ENCODE measurements around the gene KANSL1.

KANSL1 gene

GRCh38 chr17:46039592-46040186, 153.5 kb downstream of the KANSL1 start:
- no peak for DNase-seq (ENCODE audit: low spot score)

- DNase-seq (ENCODE audit: low spot score): no peak
Measured at GRCh38 chr17:46038937-46039336, 154.3 kb downstream of the KANSL1 start.

GRCh38 chr17:46038414-46038813, 154.8 kb downstream of the KANSL1 start:
- no peak for DNase-seq (ENCODE audit: low spot score)

GRCh38 chr17:46037722-46038255, 155.4 kb downstream of the KANSL1 start:
- DNase-seq (ENCODE audit: low spot score): no peak

GRCh38 chr17:46036491-46036890, 156.7 kb downstream of the KANSL1 start:
- DNase-seq (ENCODE audit: low spot score): no peak

- no peak for DNase-seq (ENCODE audit: low spot score)
Measured at GRCh38 chr17:46035112-46035818, 158.0 kb downstream of the KANSL1 start.

GRCh38 chr17:46033392-46033791, 159.8 kb downstream of the KANSL1 start:
- DNase-seq (ENCODE audit: low spot score): no peak

- DNase-seq (ENCODE audit: low spot score): no peak
Measured at GRCh38 chr17:46032909-46033308, 160.3 kb downstream of the KANSL1 start.

GRCh38 chr17:46031920-46032319, 161.3 kb downstream of the KANSL1 start:
- DNase-seq (ENCODE audit: low spot score): no peak

GRCh38 chr17:46031440-46031839, 161.8 kb downstream of the KANSL1 start:
- DNase-seq (ENCODE audit: low spot score): no peak

GRCh38 chr17:46030752-46031151, 162.5 kb downstream of the KANSL1 start:
- no peak for DNase-seq (ENCODE audit: low spot score)

GRCh38 chr17:46029627-46030026, 163.6 kb downstream of the KANSL1 start:
- no peak for DNase-seq (ENCODE audit: low spot score)

GRCh38 chr17:46028981-46029565, 164.2 kb downstream of the KANSL1 start:
- no peak for DNase-seq (ENCODE audit: low spot score)

GRCh38 chr17:46028374-46028773, 164.9 kb downstream of the KANSL1 start:
- no peak for DNase-seq (ENCODE audit: low spot score)

- no peak for DNase-seq (ENCODE audit: low spot score)
Measured at GRCh38 chr17:46027976-46028325, 165.3 kb downstream of the KANSL1 start.

GRCh38 chr17:46027048-46027975, 165.9 kb downstream of the KANSL1 start:
- DNase-seq (ENCODE audit: low spot score): no peak

GRCh38 chr17:46026166-46027047, 166.8 kb downstream of the KANSL1 start:
- DNase-seq (ENCODE audit: low spot score): no peak

- DNase-seq (ENCODE audit: low spot score): no peak
Measured at GRCh38 chr17:46025510-46026165, 167.6 kb downstream of the KANSL1 start.

- DNase-seq (ENCODE audit: low spot score): no peak
Measured at GRCh38 chr17:46025060-46025459, 168.2 kb downstream of the KANSL1 start.

GRCh38 chr17:46024590-46024989, 168.6 kb downstream of the KANSL1 start:
- no peak for DNase-seq (ENCODE audit: low spot score)
